Measurements from ENCODE around the gene ACER3.
"Not testable (repeated sequence)": the region's sequence is repeated elsewhere in the genome, so short reads cannot be mapped to it uniquely, and the experiment has no call there.

Gene ACER3

DNA sequence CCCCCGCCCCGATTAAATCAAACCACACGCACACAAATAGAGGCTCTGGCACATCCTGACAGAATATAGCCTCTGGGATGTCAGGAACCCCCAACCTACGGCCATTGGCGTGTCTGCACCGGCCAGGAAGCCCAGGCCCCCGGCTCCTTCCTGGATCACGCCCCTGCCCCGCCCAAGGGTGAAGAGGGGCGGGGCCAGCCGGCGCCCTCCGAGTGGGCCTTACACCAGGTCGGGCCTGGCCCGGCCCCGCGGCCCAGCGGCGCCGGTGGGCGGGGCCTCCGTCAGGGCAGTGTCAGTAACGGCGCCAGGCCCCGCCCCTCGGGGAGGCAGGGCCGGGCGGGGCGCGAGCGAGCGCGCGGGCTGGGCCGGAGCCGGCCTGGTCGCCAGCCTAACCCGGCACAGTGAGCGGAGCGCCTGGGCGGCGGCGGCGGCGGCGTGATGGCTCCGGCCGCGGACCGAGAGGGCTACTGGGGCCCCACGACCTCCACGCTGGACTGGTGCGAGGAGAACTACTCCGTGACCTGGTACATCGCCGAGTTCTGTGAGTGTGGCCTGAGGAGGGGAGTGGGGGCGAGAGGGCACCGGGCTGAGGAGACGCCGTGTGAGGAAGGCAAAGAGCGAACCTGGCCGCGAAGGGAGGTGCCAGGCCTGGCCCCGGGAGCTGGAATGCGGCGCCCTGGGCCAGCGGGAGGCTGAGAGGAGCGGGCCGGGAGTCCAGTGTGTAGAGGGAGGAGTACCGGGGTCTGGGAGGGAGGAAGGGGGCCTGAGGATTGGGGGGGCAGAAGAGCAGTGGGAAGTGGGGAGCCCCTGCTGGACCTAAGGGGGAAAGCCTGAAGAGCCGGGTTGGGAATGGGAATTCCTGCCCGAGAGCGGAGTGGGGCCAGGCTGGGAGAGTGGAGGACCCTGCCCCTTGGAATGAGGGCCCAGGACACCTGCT, at the start of gene ACER3:
TSS of gene ACER3 (plus strand) at position 380 of the 937 bp plus-strand sequence. CDS start at position 439, 59 bp downstream.
- DNase-seq, result peak; percentile 80

DNA sequence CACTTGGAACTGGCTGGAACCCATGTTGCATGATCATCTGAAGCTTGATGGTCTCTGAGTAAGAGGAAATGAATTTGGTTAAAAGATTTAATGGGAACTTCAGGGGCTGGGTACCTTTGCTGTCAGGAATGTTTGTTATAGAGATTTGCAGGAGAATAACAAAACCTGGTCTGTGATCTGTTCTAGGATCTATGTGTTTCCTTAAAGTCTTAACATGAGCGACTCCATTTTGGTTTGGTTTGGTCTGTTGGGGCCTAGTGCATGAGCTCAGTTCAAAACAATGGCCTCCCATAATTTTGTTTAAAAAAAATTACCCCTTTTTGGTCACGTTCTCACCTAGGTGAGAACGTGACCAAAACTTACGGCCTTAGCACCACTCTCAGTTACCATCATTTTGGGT, 49.5 kb upstream of the ACER3 start:
- DNase-seq, result no peak

DNA sequence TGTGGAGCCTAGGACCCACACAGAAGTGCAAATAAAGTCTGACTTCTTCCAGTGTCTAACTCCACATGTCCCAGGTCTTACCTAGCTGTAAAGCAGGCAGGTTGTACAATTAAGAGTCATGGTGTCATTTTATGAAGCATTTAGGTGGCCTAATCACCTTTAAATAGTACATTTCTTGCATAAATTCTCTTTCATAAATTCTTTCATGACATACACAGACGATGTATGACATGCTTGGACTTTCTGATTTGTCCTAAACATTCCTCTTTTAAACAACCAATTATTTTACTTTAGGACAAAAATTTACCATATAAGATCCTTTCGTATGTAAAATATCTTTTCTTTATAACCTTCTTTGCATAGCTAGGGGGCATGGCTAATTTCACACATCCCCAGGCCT, 46.3 kb upstream of the ACER3 start:
- no peak for DNase-seq

DNA sequence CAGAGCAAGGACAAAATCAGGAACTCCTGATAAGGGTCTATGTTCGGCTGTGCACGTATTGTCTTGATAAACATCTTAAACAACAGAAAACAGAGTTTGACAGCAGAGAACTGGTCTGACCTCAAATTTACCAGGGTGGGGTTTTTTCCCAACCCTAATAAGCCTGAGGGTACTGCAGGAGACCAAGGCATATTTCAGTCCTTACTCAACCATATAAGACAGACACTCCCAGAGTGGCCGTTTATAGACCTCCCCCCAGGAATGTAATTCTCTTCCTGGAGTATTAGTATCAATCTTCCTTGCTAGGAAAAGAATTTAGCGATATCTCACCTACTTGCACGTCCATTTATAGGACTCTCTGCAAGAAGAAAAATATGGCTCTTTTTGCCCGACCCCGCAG, 45.0 kb upstream of the ACER3 start:
- DNase-seq, result not testable (repeated sequence)

DNA sequence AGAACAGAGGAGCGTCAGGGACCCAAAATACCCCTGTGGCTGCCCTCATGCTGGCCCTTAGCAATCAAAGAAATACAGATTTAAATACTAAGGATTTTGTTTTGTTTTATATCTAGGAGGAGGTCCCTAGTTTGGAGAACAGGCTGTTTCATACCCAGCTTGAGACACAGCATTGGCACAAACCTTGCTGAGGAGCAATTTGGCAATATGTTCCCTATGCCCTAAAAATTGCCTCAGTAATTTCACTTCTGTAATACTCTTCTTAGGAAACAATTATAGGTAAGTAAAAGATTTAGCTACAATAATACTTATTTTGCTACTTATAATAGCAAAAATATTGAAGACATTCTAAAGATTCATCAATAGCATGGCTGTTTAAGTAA, 40.5 kb upstream of the ACER3 start:
- DNase-seq, result no peak

DNA sequence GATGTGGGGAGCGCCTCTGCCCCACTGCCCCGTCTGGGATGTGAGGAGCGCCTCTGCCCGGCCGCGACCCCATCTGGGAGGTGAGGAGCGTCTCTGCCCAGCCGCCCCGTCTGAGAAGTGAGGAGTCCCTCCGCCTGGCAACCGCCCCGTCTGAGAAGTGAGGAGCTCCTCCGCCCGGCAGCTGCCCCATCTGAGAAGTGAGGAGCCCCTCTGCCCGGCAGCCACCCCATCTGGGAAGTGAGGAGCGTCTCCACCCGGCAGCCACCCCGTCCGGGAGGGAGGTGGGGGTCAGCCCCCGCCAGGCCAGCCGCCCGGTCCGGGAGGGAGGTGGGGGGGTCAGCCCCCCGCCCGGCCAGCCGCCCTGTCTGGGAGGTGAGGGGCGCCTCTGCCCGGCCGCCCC, 39.3 kb upstream of the ACER3 start:
- not testable (repeated sequence) for DNase-seq

DNA sequence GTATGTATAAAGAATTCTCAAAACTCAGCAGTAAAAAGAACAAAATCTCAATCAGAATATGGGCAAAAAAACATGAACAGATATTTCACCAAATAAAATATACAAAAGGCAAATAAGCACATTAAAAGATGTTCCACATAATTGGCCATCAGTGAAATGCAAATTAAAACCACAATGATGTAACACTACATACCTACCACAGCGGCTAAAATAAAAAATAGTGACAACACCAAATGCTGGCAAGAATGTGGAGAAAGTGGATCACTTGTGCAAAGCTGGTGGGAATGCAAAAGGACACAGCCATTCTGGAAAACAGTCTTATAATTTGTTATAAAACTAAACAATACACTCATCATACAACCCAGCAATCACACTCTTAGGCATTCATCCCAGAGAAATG, 38.3 kb upstream of the ACER3 start:
- no peak for DNase-seq

DNA sequence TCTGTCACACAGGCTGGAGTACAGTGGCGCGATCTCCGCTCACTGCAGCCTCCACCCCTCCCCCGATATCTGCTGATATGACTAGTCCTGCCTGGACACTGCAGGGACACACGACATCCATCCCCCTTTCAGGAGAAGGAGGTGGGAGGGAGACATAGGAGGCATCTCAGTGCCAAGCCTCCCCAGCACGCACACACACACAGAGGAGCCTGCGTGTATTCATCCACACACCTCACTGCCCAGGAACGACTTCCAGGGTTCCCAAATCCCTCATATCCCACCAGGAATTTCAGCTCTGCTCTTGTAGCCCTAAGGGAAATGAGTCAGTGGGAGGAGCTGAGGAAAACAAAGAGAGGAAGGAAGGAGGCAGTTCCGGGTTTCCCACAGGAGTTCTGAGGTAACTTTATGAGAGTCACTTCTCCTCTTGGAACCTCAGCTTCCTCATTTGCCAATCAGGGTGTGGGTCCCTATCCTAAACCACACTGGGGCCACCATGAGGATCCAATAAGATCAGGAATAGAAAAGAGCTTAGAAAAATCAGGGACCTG, 37.2 kb upstream of the ACER3 start:
- no peak for DNase-seq

DNA sequence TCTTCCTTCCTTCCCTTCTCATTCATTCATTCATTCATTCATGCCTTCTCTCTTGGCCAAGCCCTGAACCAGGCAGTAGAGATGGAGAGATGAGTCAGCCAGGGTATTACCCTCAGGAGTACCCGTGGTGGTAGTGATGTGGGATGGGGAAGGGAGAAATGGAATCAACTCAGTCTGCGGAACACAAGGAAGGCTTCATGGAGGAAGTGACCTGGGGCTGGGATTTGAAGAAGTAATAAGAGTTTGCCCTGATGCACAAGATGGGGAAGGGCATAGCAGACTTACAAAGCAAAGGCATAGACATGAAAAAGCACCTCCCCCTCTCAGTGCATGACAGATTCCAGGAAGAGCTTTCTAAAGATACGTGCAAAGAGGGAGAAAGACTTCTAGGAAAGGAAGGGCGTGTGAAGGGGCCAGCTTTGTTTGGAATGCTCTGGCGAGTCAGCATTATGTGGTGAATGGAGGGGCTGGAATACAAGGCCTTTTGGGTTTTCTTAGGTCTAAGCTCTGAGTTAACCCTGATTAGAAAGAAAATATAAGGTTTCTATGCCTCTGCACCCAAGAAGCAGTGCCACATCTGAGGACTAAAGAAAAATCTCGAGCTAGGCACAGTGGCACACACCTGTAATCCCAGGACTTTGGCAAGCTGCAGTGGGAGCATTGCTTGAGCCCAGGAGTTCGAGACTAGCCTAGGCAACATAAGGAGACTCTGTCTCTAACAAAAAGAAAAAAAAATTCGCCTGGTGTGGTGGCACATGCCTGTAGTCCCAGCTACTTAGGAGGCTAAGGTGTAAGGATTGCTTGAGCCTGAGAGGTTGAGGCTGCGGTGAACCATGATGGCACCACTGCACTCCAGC, 36.4 kb upstream of the ACER3 start:
- DNase-seq, result no peak

DNA sequence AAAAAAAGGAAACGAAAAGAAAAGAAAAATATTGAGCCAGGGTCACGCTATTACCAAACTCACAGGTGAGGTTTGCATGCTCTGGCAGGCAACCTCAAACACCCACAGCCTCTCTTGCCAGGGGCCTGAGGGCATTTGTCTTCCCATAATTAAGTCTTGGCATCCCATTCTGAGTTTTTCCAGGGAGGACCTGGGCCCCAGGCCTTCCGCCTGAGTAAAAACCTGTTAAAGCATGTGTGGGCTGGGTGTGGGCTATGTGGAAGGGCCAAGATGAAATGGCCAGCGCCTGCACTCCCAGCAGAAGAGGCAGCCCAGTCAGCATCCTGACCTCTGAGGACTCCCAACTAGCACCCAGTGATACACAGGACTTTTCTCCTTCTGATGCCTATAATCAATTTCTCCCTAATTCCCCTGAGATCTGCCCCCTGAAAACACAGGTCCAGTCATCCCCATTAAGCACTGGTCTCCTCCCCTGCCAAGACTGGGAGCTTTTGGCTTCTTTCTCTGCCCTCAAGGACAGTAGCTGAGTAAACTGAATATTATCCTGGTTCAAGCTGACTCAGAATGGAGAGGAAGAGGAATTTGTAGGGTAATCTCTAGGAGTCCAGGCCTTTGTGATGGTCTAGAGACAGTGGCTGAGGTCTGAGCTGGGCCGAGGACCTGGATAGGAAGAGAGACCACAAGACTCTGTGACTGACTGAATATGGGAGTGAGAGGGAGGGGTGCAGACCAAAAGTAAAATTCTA, 35.6 kb upstream of the ACER3 start:
- no peak for DNase-seq

DNA sequence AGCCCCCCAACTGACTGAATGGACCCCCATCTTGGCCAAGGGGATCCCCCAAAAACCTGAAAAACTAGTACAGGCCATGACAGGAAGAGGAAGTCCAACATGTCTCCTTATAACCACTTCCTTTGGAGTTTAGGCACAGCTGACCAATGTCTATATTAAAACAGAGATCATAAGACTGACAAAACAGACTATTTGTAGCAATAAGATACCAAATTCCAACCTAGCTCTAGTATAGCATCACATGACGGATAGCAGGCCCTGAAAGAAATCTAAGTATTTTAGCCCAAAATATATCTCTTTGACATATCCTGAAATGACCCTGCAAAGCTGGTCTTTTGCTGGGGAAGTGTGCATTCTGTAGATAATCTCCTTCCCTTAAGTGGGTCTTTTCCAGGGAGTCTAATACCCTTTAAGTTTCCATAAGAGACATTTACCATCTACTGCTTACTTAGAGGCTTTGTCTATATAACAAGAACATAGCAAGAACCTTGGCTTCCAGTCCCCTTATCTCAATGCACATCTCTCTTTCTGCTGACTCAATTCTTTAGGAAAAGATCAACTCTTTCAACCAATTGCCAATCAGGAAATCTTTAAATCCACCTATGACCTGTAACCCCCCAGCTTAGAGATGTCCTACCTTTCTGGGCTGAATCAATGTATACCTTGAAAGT, 34.9 kb upstream of the ACER3 start:
- no peak for DNase-seq

DNA sequence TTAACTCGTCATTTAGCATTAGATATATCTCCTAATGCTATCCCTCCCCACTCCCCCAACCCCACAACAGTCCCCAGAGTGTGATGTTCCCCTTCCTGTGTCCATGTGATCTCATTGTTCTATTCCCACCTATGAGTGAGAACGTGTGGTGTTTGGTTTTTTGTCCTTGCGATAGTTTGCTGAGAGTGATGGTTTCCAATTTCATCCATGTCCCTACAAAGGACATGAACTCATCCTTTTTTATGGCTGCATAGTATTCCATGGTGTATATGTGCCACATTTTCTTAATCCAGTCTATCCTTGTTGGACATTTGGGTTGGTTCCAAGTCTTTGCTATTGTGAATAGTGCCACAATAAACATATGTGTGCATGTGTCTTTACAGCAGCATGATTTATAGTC, 34.2 kb upstream of the ACER3 start:
- DNase-seq, result not testable (repeated sequence)

DNA sequence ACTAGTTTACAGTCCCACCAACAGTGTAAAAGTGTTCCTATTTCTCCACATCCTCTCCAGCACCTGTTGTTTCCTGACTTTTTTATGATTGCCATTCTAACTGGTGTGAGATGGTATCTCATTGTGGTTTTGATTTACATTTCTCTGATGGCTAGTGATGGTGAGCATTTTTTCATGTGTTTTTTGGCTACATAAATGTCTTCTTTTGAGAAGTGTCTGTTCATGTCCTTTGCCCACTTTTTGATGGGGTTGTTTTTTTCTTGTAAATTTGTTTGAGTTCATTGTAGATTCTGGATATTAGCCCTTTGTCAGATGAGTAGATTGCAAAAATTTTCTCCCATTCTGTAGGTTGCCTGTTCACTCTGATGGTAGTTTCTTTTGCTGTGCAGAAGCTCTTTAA, 33.7 kb upstream of the ACER3 start:
- not testable (repeated sequence) for DNase-seq

DNA sequence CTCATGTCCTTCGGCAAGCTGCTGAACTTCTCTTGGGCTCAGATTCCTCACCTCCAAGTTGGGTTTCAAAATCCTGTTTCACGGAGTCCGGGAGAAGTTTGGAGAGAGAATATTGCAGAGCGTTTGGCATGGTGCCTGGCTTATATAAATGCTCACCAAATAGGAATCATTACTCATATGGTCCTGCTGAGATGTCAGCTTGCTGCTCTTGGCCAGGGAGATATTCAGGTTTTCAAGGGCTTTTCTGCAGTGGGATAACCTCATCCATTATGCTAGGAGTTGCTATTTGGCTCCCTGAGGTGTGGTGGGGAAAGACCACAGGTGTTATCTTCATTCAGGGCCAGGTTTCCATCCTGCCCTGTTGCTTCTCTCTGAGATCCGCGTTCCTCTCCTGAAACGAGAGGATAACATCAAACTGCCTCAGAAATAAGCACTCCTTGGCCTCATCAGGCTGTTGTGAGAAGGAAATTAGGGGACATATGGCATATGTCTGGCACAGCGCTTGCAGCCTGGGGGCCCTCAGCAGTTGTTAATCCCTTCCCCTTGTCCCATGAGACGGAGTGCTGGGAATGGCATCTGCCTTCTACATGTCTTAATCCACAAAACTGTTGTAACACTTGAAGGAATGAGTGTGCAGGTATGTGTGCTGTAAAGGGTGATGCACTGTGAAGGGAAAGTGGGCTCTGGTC, 29.9 kb upstream of the ACER3 start:
- no peak for DNase-seq

DNA sequence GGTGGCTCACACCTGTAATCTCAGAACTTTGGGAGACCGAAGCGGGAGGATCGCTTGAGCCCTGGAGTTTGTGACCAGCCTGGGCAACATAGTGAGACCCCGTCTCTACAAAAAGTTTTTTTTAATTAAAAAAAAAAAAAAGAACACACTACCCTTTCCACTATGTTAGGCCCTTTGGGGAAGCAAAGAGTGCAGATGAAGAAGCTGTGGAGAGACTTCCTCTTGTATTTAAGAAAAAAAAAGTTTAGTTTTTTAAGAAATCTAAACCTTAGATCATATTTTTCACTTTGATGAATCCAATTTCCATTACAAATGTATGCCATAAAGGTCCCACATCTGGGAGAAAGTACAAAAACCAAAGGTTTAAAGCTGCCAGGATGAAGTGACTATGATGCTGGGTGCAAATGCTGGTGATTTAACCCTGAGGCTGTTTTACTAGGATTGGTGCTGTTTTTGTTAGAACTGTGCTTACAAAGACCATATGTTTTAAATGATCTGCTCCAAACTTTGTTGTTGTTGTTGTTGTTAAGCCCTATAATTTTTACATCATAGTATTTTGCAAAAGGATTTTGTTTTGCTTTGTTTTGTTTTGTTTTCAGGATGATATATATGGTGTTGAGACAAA, 28.9 kb upstream of the ACER3 start:
- DNase-seq, result no peak

DNA sequence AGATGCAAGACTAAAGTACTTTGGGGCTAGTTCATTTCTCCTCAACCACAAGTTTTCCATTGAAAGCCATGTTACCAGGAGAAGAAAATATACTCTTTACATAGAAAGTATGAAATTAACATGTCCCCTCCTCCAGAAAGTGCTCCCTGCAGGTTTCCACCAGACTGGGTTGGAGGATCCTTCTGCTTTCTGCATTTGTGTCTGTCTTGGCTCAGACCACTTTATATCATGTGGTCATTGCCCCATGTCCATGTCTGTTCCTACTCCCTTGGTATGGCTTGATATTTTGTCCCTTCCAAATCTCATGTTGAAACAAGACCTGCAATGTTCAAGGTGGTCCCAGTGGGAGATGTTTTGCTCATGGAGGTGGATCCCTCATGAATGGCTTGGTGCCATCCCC, 28.4 kb upstream of the ACER3 start:
- DNase-seq, result no peak

DNA sequence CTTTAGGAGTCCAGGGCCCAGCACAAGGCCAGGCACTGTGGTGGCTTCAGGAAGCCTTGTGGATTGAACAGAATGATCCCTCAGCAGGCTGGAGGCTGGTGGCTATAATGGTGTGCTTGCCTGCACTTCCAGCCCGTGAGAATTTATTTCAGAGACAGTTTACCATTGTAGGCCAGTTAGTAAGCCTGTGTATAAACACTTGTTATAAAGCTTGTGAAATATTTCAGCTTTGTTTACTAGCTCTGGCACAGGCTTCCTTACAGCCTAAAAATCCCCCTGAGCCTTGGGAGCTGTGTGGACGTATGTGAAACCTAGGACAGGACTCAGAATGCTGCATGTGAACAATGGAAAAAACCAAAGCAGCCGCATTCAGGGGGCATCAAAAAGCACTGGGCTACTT, 26.6 kb upstream of the ACER3 start:
- no peak for DNase-seq

DNA sequence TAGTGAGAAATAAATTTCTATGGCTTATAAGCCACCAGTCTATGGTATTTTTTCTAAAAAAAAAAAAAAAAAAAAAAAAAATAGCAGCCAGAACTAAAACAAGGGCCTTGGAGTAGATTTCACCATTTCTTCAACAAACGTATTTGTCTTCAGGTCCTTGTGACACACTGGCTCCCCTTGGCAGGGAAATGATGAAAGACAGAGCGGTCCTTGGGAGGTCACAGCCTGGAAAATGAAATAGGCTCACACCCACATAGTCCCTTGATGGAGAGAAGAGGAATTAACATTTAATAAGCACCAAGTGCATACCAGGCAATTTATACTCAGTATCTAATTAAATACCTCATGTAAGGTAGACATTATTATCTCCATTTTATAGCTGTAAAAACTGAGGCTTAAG, 25.7 kb upstream of the ACER3 start:
- DNase-seq, result no peak

DNA sequence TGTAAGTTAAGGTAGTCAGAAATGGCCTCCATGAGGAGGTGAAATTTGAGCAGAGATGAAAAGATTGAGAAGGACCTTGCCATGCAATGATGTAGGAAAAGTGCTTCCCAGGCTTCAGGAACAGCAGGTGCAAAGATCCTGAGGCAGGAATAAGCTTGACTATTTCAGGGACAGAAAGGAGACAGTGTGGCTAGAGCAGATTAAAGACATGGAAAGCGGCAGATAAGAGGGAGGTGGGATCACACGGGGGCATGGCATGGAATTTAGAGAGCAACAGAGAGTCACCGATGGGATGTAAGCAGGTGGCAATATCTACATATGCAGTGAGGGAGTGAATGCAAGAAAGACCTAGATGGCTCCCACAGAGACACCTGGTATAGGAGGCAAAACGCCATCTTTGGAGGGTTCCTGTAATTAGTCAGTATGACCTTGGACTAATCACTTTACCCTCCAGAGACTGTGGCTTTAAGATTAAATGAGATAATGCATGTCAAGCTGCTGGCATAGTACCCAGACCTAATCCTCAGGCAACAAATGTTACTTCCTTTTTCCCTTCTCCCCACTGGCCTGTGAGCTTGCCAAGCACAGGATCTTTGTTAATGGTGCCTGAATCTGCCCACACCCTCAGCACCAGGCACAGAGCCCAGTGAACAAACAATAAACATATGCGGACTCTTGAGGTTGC, 24.6 kb upstream of the ACER3 start:
- DNase-seq, result no peak

DNA sequence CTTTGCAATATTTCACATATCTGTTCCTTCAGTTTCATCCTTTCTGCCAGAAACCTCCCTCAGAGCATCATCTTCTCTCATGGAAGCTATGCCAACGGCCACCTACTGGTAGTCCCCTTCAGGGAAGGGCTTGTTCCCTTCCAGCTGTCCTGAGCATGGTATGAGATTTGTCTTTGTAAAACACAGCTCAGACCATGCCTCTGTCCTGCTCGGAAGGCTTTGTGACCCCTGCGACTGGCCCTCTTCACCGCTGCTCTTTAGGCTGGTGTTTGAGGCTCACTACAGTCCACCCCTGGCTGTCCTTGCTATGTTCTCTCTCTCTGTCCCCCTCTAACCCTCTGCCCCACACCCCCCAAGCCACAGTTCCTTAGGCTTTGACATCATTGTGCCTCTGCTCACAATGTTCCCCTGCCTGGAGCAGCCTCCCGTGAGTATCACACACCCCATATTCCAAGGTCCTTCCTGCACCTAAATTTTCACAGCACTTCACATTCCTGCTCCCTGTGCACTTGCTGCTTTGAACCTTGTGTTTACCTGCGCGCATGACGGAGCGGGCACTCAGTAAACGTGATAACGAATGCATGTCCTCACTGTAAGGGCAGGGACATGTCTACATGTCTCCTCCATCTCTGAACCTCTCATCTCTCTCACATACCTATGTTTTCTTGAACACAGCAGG, 24.0 kb upstream of the ACER3 start:
- DNase-seq, result no peak

All from activated naive CD4-positive, alpha-beta T cell treated with anti-CD3 and anti-CD28 coated beads, Interleukin-2, amount 50 U/mL, for 16 hours (primary cell).